HEK293 (cell line): ENCODE results near the gene CAMK2B.

ENCODE experiments used
- CTCF ChIP-seq: fragments of 450-650 bp; formaldehyde crosslinking; IDR thresholded peaks from 2 replicates; pipeline ENCODE4 v1.5.1; 2016; ENCODE audit warnings: missing biosample characterization, missing genetic modification characterization
- KLF9 ChIP-seq: fragments of 450-650 bp; formaldehyde crosslinking; IDR thresholded peaks from 2 replicates; pipeline ENCODE4 v1.5.1; 2016; ENCODE audit warnings: missing biosample characterization, missing genetic modification characterization, low read depth
- SCRT1 ChIP-seq: fragments of 450-650 bp; formaldehyde crosslinking; IDR thresholded peaks from 2 replicates; pipeline ENCODE4 v1.5.1; 2016; ENCODE audit warnings: missing biosample characterization, missing genetic modification characterization, borderline replicate concordance
- TCF7L2 ChIP-seq: IDR thresholded peaks from 2 replicates; pipeline ENCODE4 v1.6.1; 2011; ENCODE audit warnings: low read depth, mild to moderate bottlenecking, inconsistent platforms, low read length, moderate library complexity, borderline replicate concordance
- ZBTB11 ChIP-seq: fragments of 450-650 bp; formaldehyde crosslinking; conservative IDR thresholded peaks from 2 replicates; pipeline ENCODE4 v1.5.1; 2016; ENCODE audit warnings: low read depth, missing biosample characterization, missing genetic modification characterization
- ZFP3 ChIP-seq: fragments of 450-650 bp; formaldehyde crosslinking; IDR thresholded peaks from 2 replicates; pipeline ENCODE4 v1.5.1; 2016; ENCODE audit warnings: low read depth, missing biosample characterization, missing genetic modification characterization
- ZFP41 ChIP-seq: fragments of 450-650 bp; formaldehyde crosslinking; IDR thresholded peaks from 2 replicates; pipeline ENCODE4 v1.5.1; 2016; ENCODE audit warnings: missing biosample characterization, missing genetic modification characterization, borderline replicate concordance
- ZNF274 ChIP-seq, 2 experiments: fragments of 200-500 bp in 1 of 2; fragments of 450-650 bp in 1 of 2; sonication (Bioruptor generic) in 1 of 2; formaldehyde crosslinking in 1 of 2; IDR thresholded peaks; 2 replicates each; pipeline versions ENCODE4 v1.5.1 to v1.6.1; 2014 to 2016; ENCODE audit warnings: borderline replicate concordance in 1 of 2, inconsistent platforms in 1 of 2, low read length in 1 of 2, missing biosample characterization in 1 of 2, missing genetic modification characterization in 1 of 2
- ZNF416 ChIP-seq: fragments of 450-650 bp; formaldehyde crosslinking; IDR thresholded peaks from 2 replicates; pipeline ENCODE4 v1.5.1; 2016; ENCODE audit warnings: missing biosample characterization, missing genetic modification characterization
- ZNF488 ChIP-seq: fragments of 450-650 bp; formaldehyde crosslinking; IDR thresholded peaks from 2 replicates; pipeline ENCODE4 v1.5.1; 2016; ENCODE audit warnings: missing biosample characterization, missing genetic modification characterization
- ZNF658 ChIP-seq: fragments of 450-650 bp; formaldehyde crosslinking; IDR thresholded peaks from 2 replicates; pipeline ENCODE4; 2016; ENCODE audit warnings: missing biosample characterization, missing genetic modification characterization
- ZXDB ChIP-seq: fragments of 450-650 bp; formaldehyde crosslinking; IDR thresholded peaks from 2 replicates; pipeline ENCODE4 v1.5.1; 2016; ENCODE audit warnings: missing biosample characterization, missing genetic modification characterization
- TF ChIP-seq, protein P1 (sequence below): fragments of 450-650 bp; formaldehyde crosslinking; IDR thresholded peaks from 2 replicates; pipeline ENCODE4 v1.5.1; 2016; ENCODE audit warnings: missing biosample characterization, missing genetic modification characterization

- no peak for TF ChIP-seq KLF9 (tag by site-specific recombination)
- TF ChIP-seq, protein P1, sequence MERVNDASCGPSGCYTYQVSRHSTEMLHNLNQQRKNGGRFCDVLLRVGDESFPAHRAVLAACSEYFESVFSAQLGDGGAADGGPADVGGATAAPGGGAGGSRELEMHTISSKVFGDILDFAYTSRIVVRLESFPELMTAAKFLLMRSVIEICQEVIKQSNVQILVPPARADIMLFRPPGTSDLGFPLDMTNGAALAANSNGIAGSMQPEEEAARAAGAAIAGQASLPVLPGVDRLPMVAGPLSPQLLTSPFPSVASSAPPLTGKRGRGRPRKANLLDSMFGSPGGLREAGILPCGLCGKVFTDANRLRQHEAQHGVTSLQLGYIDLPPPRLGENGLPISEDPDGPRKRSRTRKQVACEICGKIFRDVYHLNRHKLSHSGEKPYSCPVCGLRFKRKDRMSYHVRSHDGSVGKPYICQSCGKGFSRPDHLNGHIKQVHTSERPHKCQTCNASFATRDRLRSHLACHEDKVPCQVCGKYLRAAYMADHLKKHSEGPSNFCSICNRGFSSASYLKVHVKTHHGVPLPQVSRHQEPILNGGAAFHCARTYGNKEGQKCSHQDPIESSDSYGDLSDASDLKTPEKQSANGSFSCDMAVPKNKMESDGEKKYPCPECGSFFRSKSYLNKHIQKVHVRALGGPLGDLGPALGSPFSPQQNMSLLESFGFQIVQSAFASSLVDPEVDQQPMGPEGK (tag by site-specific recombination), result no peak
- TF ChIP-seq CTCF (tag by site-specific recombination), result no peak
- TF ChIP-seq ZFP3, result no peak
- no peak for TF ChIP-seq SCRT1 (tag by site-specific recombination)
- TF ChIP-seq ZXDB (tag by site-specific recombination), result no peak
- no peak for TF ChIP-seq ZNF274 (IDR thresholded peaks at IDR 0.05; ENCODE audit: low read length)
- no peak for TF ChIP-seq ZNF274 (tag by site-specific recombination; IDR thresholded peaks at IDR 0.05; ENCODE audit: borderline replicate concordance)
- TF ChIP-seq TCF7L2, result no peak
- TF ChIP-seq ZNF488 (tag by site-specific recombination), result no peak
- no peak for TF ChIP-seq ZNF416 (tag by site-specific recombination)
- no peak for TF ChIP-seq ZNF658 (tag by site-specific recombination)
- TF ChIP-seq ZFP41, result no peak
- TF ChIP-seq ZBTB11 (tag by site-specific recombination), result no peak
Observed at GRCh38 chr7:44208085-44208484, 117.3 kb downstream of the CAMK2B start.
